K562 (cell line): Measurements from ENCODE around the gene OTUD5. TPM values are rescaled to one million over a fixed set of nuclear protein-coding genes. Genes with fewer than 3 reads are reported as not detected.

Experiments used
- DLX4 ChIP-seq: fragments of 250-450 bp; sonication (Bioruptor Pico); IDR thresholded peaks from 2 replicates; pipeline ENCODE4 v1.6.1; 2021; ENCODE audit warnings: mild to moderate bottlenecking
- FOXK2 ChIP-seq, 2 experiments: fragments of 450-650 bp; IDR thresholded peaks in 1 of 2; conservative IDR thresholded peaks in 1 of 2; 2 replicates each; pipeline ENCODE4 v1.6.1; 2016; ENCODE audit warnings: low read depth in 2 of 2, mild to moderate bottlenecking in 1 of 2
- HEY1 ChIP-seq: fragments of 250-450 bp; sonication (Bioruptor Pico); IDR thresholded peaks from 2 replicates; pipeline ENCODE4 v1.5.0; 2020; ENCODE audit warnings: mild to moderate bottlenecking, moderate library complexity, borderline replicate concordance
- HMG20B ChIP-seq: fragments of 250-450 bp; sonication (Bioruptor Pico); IDR thresholded peaks from 2 replicates; pipeline ENCODE4 v1.5.0; 2021; ENCODE audit warnings: mild to moderate bottlenecking
- HOMEZ ChIP-seq: fragments of 250-450 bp; sonication (Bioruptor Pico); IDR thresholded peaks from 2 replicates; pipeline ENCODE4 v1.4.0; 2020; ENCODE audit warnings: mild to moderate bottlenecking, moderate library complexity
- MAFF ChIP-seq: IDR thresholded peaks from 2 replicates; pipeline ENCODE4 v1.6.1; 2012; ENCODE audit warnings: low read length, improper control_type of control experiment
- MAFG ChIP-seq: fragments of 450-650 bp; conservative IDR thresholded peaks from 2 replicates; pipeline ENCODE4 v1.6.1; 2016; ENCODE audit warnings: missing genetic modification characterization, missing compliant biosample characterization
- SMAD3 ChIP-seq: fragments of 450-650 bp; formaldehyde crosslinking; conservative IDR thresholded peaks from 2 replicates; pipeline ENCODE4 v1.4.0; 2020; ENCODE audit warnings: mild to moderate bottlenecking
- SNIP1 ChIP-seq: fragments of 450-650 bp; IDR thresholded peaks from 2 replicates; pipeline ENCODE4 v1.7.1; 2017; ENCODE audit warnings: low read depth, mild to moderate bottlenecking
- ZBTB49 ChIP-seq: sonication (generic); formaldehyde crosslinking; IDR thresholded peaks from 2 replicates; pipeline ENCODE4 v1.8.0; 2022; ENCODE audit warnings: missing genetic modification reagents, mild to moderate bottlenecking, borderline replicate concordance
- ZNF212 ChIP-seq: fragments of 450-650 bp; formaldehyde crosslinking; IDR thresholded peaks from 2 replicates; pipeline ENCODE4 v1.4.0; 2020; ENCODE audit warnings: mild to moderate bottlenecking
- ZNF318 ChIP-seq, 2 experiments: fragments of 450-650 bp; IDR thresholded peaks; 2 replicates each; pipeline ENCODE4 v1.6.1; 2016; ENCODE audit warnings: mild to moderate bottlenecking in 2 of 2, borderline replicate concordance in 1 of 2, low read depth in 1 of 2, moderate library complexity in 1 of 2
- ZNF766 ChIP-seq: fragments of 200-800 bp; sonication (Bioruptor generic); conservative IDR thresholded peaks from 2 replicates; pipeline ENCODE4 v1.6.1; 2016; ENCODE audit warnings: missing genetic modification characterization, missing compliant biosample characterization
- polyA plus RNA-seq, 8 experiments: library from polyadenylated mRNA; depleted of rRNA in 4 of 8; stranded (reverse) in 5 of 8; unstranded in 3 of 8; fragments of >200 nt; fragmentation: Nextera tagmentation in 2 of 8; fragmentation: Illumina TruSeq in 1 of 8; extraction: Ambion mirVana in 2 of 8; extraction: Trizol in 1 of 8; gene quantifications; 2 replicates each; pipeline versions ENCODE4 v1.2.1 to v1.2.3, GENCODE V29; 2011 to 2014; ENCODE audit warnings: inconsistent platforms in 1 of 8, missing spikeins in 1 of 8
- total RNA-seq, 7 experiments: library from RNA; depleted of rRNA in 6 of 7; stranded (reverse); fragments of >200 nt in 6 of 7; fragmentation: Illumina TruSeq in 2 of 7; extraction: Trizol in 2 of 7; gene quantifications; 2 replicates each; pipeline versions ENCODE4 v1.2.1 to v1.2.3, GENCODE V29; 2011 to 2021; ENCODE audit warnings: low replicate concordance in 1 of 7

The OTUD5 gene
- total and polyA plus RNA-seq, 9 of the 15 experiments (the other 6 are each of a cell fraction or from before 2014, with no cell fraction given): 3.6 to 102 (median 59.0) TPM

- TF ChIP-seq HOMEZ (CRISPR knock-in tag) (no peak), SMAD3 (CRISPR knock-in tag) (no peak), MAFF (no peak), ZBTB49 (CRISPR knock-in tag) (no peak), FOXK2 (conservative IDR thresholded peaks at IDR 0.05 in 1 of 2, IDR thresholded peaks at IDR 0.05 in 1 of 2; ENCODE audit: low read depth in 2 of 2) (peak; percentile 88 to 91), ZNF766 (no peak; the same call in 1 of the 2 replicates), HEY1 (CRISPR knock-in tag) (no peak), ZNF212 (CRISPR knock-in tag) (no peak), MAFG (tag) (no peak), DLX4 (no peak), ZNF318 (IDR thresholded peaks at IDR 0.05; ENCODE audit: borderline replicate concordance in 1 of 2, low read depth in 1 of 2) (no peak), SNIP1 (no peak), HMG20B (CRISPR knock-in tag) (no peak)
Measured at GRCh38 chrX:48957827-48958634, 624 bp upstream of the OTUD5 start (continued).
